T47D (cell line): ENCODE data around the gene LCTL.

Experiments
- DNase-seq, 2 experiments: peaks; one replicate each; pipeline versions ENCODE4 v3.0.0 to v3.0.0-alpha.2; 2011 to 2012; ENCODE audit warnings: low read depth in 1 of 2, low spot score in 1 of 2
- JUND ChIP-seq: IDR thresholded peaks from 2 replicates; pipeline ENCODE4 v1.6.1; 2012; ENCODE audit warnings: low read depth
- in situ Hi-C: cut with HindIII; loops from 2 replicates; pipeline ENCODE4 v1.10.0; 2016; ENCODE audit warnings: low sequenced_read_pairs, low pct_unique_long_range_greater_than_20kb

LCTL gene

GRCh38 chr15:66570327-66570726, 4.5 kb upstream of the LCTL start:
- in situ Hi-C loops = no loop called here
- TF ChIP-seq JUND = no peak
- DNase-seq = no peak

DNA sequence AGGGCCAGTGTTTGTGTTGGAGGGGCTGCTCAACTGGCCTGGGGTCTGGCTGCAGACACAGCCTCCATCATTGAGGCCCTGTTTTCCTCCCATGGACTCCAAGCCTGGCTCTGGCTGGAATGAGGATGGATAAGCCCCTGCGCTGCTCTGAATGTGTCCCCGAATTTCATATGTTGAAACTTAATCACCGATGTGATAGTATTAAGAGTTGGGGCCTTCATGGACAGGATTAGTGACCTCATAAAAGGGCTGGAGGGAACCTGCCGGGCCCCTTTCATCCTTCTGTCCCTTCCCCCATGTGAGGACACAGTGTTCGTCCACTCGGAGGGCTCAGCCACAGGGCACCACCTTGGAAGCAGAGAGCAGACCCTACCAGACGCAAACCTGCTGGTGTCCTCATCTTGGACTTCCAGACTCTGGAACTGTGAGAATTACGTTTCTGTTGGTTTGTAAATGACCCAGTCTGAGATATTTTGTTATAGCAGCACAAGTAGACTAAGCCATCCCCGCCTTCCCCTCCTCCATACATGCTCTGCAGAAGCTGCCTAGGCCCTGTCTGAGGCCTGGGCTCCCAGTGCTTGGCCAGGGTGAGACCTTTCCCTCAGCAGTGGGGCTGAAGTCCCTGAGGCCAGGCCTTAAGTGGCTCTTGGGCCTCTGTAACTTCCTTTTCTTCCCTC, 3.8 kb upstream of the LCTL start:
- no peak for DNase-seq
- in situ Hi-C loops = no loop called here
- TF ChIP-seq JUND = no peak

DNA sequence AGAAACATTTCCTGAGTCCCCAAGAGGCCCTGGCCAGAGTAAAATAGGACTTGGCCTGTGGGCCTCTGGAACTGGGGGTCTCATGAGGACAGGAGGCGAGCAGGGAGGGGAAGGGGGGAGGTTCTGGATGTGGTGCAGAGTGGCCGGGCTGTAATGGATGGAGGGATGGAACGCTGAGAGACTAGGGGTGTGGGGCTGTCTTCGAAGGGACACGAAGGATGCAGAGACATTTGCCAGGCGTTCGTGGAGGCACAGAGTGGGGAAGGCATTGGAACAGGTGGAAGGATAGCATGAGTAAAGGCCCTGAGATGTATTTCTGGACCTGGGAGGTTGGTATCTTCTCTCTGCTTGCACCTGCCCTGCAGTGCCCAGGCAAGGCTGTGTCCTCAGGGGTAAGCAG, 2.1 kb upstream of the LCTL start:
- no peak for TF ChIP-seq JUND
- in situ Hi-C loops = no loop called here
- no peak for DNase-seq

GRCh38 chr15:66566963-66567531, 1.2 kb upstream of the LCTL start:
- peak; percentile 68 to 78 for DNase-seq
- TF ChIP-seq JUND = no peak
- in situ Hi-C loops = no loop called here

DNA sequence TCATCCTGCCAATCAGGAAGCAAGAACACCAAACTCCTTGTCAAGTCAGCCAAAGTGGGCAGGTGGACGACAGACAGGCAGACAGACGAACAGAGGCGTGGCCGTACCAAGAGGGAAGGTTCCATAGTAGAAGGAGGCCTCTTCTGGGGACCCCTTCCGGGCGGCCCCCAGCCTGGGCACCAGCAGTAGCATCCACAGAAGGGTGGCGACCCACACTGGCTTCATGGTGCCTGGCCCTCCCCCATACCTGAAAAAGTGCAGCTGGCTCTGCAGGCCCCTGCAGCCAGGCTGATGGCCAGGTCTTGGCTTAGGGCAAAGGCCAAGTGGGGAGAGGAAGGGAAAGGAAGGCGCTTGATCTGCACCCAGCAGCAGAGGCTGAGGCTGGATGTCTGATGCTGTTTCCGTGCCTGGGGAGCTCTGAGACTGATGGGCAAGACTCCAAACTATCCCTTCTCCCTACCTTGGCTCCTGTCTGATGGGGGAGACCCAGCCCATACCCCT, 607 bp downstream of the LCTL start:
- no peak for DNase-seq
- TF ChIP-seq JUND = no peak
- in situ Hi-C loops = no loop called here

GRCh38 chr15:66564136-66565041, 1.4 kb downstream of the LCTL start:
- in situ Hi-C loops = no loop called here
- no peak for DNase-seq
- no peak for TF ChIP-seq JUND

DNA sequence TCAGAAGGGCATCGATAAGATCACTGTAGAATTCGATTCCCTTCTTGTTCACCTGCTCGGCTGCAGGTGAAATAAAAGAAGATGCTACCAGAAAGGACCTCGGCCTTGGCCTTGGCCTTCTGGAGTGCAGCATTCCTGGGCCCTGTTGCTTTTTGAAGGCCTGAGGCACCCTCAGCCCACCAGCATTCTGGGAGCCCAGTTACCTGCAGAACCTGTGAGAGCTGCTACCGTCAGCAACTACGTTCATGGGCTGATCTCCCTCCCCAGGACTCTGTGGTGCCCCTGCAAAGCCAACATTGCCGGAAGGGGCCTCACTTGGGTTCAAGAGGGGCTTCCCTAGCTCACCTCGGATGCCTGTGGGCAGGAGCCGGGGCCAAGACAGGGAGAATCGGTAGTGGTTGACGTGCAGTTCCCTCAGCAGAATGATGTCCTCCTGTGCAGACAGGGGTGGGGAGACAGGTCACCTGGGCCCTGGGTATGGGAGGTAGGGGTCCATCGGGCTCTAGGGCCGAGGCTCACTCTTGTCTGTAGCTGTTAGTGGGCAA, 2.2 kb downstream of the LCTL start:
- DNase-seq = no peak

DNA sequence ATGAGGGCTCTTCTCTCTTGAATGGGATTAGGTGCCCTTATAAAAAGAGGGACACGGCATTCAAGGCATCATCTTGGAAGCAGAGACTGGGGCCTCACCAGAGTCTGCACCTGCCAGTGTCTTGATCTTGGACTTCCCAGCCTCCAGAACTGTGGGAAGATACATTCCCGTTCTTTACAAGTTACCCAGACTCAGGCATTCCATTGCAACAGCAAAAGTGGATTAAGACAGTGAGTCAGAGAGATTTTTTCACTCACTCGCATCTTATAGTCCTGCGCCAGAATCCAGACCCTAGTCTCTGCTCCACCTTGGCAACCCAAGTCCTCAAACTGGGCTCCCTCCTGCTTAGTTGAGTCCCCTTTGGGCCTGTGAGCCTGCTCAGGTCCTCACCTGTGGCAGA, 2.7 kb downstream of the LCTL start:
- DNase-seq = no peak
- in situ Hi-C loops = no loop called here
- no peak for TF ChIP-seq JUND

More for the DNA sequence above, 2.2 kb downstream of the LCTL start:
- in situ Hi-C loops = no loop called here
- TF ChIP-seq JUND = no peak

GRCh38 chr15:66560856-66561525, 4.8 kb downstream of the LCTL start:
- no peak for DNase-seq
- TF ChIP-seq JUND = no peak
- in situ Hi-C loops = no loop called here

DNA sequence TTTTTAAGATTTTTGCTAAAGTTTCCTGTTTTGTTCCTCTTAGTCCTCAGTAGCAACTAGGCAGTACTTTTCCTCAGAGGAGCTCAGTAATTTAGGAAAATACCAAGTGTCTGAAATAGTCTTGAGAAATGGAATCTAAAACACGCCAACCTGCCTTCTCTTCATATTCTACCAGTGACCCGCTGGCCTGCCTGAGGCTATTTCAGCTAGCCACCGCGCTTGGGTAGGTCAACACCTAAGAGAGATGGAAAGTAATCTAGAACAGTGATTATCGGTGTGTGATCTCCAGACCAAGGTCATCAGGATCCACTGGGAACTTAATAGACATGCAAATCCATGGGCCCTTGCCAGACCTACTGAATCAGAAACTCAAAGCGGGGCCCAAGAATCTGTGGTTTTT, 7.5 kb downstream of the LCTL start:
- TF ChIP-seq JUND = no peak
- in situ Hi-C loops = no loop called here
- DNase-seq = no peak

DNA sequence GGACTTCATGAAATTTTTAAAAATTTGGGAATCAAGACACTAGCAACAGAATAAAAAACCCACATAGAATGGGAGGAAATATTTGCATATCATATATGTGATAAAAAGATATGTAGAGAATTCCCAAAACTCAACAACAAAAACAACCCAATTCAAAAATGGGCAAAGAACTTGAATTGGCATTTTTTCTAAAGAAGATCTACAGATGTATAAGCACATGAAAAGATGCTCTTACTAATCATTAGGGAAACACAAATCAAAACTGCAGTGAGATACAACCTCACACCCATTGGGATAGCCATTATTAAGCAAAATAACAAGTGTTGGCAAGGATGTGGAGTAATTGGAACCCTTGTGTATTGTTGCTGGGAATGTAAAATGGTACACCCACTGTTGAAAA, 10.1 kb downstream of the LCTL start:
- TF ChIP-seq JUND = no peak
- DNase-seq = no peak

DNA sequence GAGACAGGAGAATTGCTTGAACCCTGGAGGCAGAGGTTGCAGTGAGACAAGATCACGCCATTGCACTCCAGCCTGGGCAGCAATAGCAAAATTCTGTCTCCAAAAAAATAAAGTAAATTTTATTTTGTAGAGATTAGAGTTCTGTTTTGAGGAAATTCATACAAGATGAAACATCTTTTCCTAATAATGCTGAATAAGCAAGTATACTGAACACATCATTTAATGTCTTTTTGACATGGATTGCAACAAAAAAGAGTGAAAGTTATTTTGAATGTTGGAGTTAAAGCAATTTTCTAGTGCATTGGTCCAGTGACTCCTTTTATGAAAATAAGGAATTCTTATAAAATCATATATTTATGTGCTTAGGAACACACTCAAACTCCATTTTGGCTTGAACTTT, 20.5 kb downstream of the LCTL start:
- in situ Hi-C loops = no loop called here

More for the DNA sequence above, 10.1 kb downstream of the LCTL start:
- in situ Hi-C loops = no loop called here

GRCh38 chr15:66542896-66543295, 22.9 kb downstream of the LCTL start:
- no peak for DNase-seq
- in situ Hi-C loops = no loop called here
- TF ChIP-seq JUND = no peak

More for the DNA sequence above, 20.5 kb downstream of the LCTL start:
- TF ChIP-seq JUND = no peak
- no peak for DNase-seq
